HEK293 (cell line): ENCODE measurements around the gene DHDH.
A peak's percentile ranks its signal among the peaks of the same experiment; 100 is the strongest.

Experiments
- FEZF1 ChIP-seq: fragments of 450-650 bp; formaldehyde crosslinking; IDR thresholded peaks from 2 replicates; pipeline ENCODE4 v1.5.1; 2016; ENCODE audit warnings: missing biosample characterization, missing genetic modification characterization
- PBX3 ChIP-seq: sonication (generic); formaldehyde crosslinking; IDR thresholded peaks from 2 replicates; pipeline ENCODE4 v1.8.1; 2022; ENCODE audit warnings: mild to moderate bottlenecking, moderate library complexity, missing genetic modification reagents
- PRDM10 ChIP-seq: fragments of 450-650 bp; formaldehyde crosslinking; IDR thresholded peaks from 2 replicates; pipeline ENCODE4 v1.5.1; 2016; ENCODE audit warnings: missing biosample characterization, missing genetic modification characterization
- PRDM4 ChIP-seq: fragments of 450-650 bp; formaldehyde crosslinking; IDR thresholded peaks from 2 replicates; pipeline ENCODE4 v1.5.1; 2017; ENCODE audit warnings: missing biosample characterization, missing genetic modification characterization
- SP3 ChIP-seq: fragments of 450-650 bp; formaldehyde crosslinking; IDR thresholded peaks from 2 replicates; pipeline ENCODE4 v1.5.1; 2016; ENCODE audit warnings: missing biosample characterization, missing genetic modification characterization
- ZNF214 ChIP-seq: fragments of 450-650 bp; formaldehyde crosslinking; IDR thresholded peaks from 2 replicates; pipeline ENCODE4 v1.5.1; 2017; ENCODE audit warnings: missing biosample characterization, mild to moderate bottlenecking, missing genetic modification characterization, borderline replicate concordance
- ZNF266 ChIP-seq: fragments of 450-650 bp; formaldehyde crosslinking; IDR thresholded peaks from 2 replicates; pipeline ENCODE4 v1.5.1; 2016; ENCODE audit warnings: missing biosample characterization, missing genetic modification characterization, low read depth
- ZNF518A ChIP-seq: fragments of 450-650 bp; formaldehyde crosslinking; conservative IDR thresholded peaks from 2 replicates; pipeline ENCODE4 v1.5.1; 2016; ENCODE audit warnings: low read depth, missing biosample characterization, missing genetic modification characterization
- ZNF561 ChIP-seq: fragments of 450-650 bp; IDR thresholded peaks from 2 replicates; pipeline ENCODE4 v1.5.1; 2018; ENCODE audit warnings: missing biosample characterization, missing genetic modification characterization, borderline replicate concordance
- ZNF654 ChIP-seq: fragments of 450-650 bp; formaldehyde crosslinking; IDR thresholded peaks from 2 replicates; pipeline ENCODE4 v1.5.1; 2016; ENCODE audit warnings: low read depth, missing biosample characterization, missing genetic modification characterization
- ZNF664 ChIP-seq: fragments of 450-650 bp; formaldehyde crosslinking; IDR thresholded peaks from 2 replicates; pipeline ENCODE4 v1.5.1; 2016; ENCODE audit warnings: missing biosample characterization, missing genetic modification characterization
- ZNF707 ChIP-seq: fragments of 450-650 bp; formaldehyde crosslinking; IDR thresholded peaks from 2 replicates; pipeline ENCODE4 v1.5.1; 2016; ENCODE audit warnings: missing biosample characterization, missing genetic modification characterization
- ZNF76 ChIP-seq: fragments of 450-650 bp; formaldehyde crosslinking; IDR thresholded peaks from 2 replicates; pipeline ENCODE4; 2016; ENCODE audit warnings: low read depth, missing biosample characterization, missing genetic modification characterization, borderline replicate concordance
- ZNF791 ChIP-seq: fragments of 450-650 bp; formaldehyde crosslinking; IDR thresholded peaks from 2 replicates; pipeline ENCODE4 v1.5.1; 2016; ENCODE audit warnings: missing biosample characterization, missing genetic modification characterization

The DHDH gene

GRCh38 chr19:48975947-48976847 lies 42.7 kb downstream of the DHDH start (continued):
- no peak for TF ChIP-seq ZNF518A (tag by site-specific recombination)
- no peak for TF ChIP-seq PRDM10
- TF ChIP-seq ZNF76 (tag by site-specific recombination) = peak; percentile 93
- TF ChIP-seq ZNF664 (tag by site-specific recombination) = no peak
- TF ChIP-seq ZNF791 (tag by site-specific recombination) = no peak
- TF ChIP-seq SP3 = 0 out of 2 replicates have a peak, but pooled peaks have one; percentile 47
- TF ChIP-seq ZNF654 = no peak
- TF ChIP-seq ZNF266 = no peak
- TF ChIP-seq PBX3 = no peak
- TF ChIP-seq ZNF561 = 0 out of 2 replicates have a peak, but pooled peaks have one; percentile 44
- no peak for TF ChIP-seq PRDM4
- no peak for TF ChIP-seq ZNF707 (tag by site-specific recombination)
- TF ChIP-seq FEZF1 (tag by site-specific recombination) = no peak
- TF ChIP-seq ZNF214 (tag by site-specific recombination) = no peak
